Measurements from ENCODE around the gene LRTM1. TPM values are rescaled to one million over a fixed set of nuclear protein-coding genes. Genes with fewer than 3 reads are reported as not detected.

The LRTM1 gene
- total RNA-seq, 2 experiments from 2014 or later, result not detected

DNA sequence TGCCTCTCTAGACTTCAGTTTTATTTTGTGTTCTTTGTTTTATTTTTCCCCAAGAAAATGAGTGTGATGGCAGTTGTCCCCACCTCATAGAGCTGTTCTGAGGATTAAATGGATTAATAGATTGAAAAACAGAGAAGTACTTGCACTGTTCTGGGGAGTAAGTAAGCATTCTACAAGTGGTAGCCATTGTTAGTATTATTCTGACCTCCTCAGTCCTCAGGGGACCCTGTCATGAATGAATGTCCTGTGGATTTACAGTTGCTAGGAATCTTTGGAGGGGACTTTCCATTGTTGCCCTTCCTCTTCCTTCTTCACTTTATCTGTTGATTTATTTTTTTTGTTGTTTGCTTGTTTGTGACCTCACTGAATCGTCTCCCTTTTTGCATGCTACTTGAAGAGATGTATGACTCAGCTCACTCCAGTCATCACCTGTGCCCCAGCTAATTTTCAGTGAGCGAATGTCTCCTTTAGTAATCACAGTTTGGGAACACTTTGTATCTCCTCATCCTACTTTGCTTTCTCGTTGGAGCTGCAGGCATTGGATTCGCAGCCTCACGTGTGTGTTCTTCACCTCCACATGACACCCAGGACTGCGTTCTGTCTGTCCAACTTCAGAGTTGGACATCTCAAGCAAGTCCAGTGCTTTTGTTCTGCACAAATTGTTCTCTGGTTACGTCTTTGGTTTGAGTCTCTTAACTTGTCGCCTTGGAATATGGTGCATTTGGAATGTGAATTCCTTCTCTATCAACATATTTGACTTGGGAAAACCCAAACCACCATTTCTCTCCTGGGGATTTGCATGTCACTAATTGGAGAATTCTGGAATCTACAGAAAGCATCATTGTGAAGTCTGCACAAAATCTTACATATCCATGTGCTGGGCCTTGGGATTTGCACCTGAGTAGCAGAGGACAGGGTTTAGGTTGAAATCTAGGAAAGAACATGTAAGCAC, 54.5 kb downstream of the LRTM1 start:
- POLR2A ChIA-PET, result no interaction called here
- H3K4me3 Mint-ChIP-seq, result no peak overlapping the region
- peaks cover 7% of the 10 kb centered on the region for H3K9me3 Mint-ChIP-seq
- CTCF ChIA-PET, result no interaction called here
- H3K27ac Mint-ChIP-seq, result no peak overlapping the region
- H3K27me3 Mint-ChIP-seq, result no peaks in the 10 kb centered on the region
- H3K4me1 Mint-ChIP-seq, result no peaks in the 10 kb centered on the region
- no peak for DNase-seq
- H3K36me3 Mint-ChIP-seq (ENCODE audit: low read depth), result no peaks in the 10 kb centered on the region

- Mint-ChIP-seq H3K27me3 (no peaks in the 10 kb centered on the region), H3K36me3 (ENCODE audit: low read depth) (no peaks in the 10 kb centered on the region), H3K4me1 (no peaks in the 10 kb centered on the region), H3K4me3 (no peak overlapping the region), H3K27ac (no peak overlapping the region), H3K9me3 (peaks cover 6% of the 10 kb centered on the region)
- CTCF ChIA-PET, result no interaction called here
- DNase-seq, result no peak
- POLR2A ChIA-PET, result no interaction called here
Measured at GRCh38 chr3:54871867-54872266, 56.0 kb downstream of the LRTM1 start.

GRCh38 chr3:54870423-54870822, 57.4 kb downstream of the LRTM1 start:
- CTCF ChIA-PET, result no interaction called here
- H3K9me3 Mint-ChIP-seq, result peaks cover 3% of the 10 kb centered on the region
- no peak overlapping the region for H3K4me3 Mint-ChIP-seq
- no peak overlapping the region for H3K27ac Mint-ChIP-seq
- no peaks in the 10 kb centered on the region for H3K36me3 Mint-ChIP-seq (ENCODE audit: low read depth)
- H3K4me1 Mint-ChIP-seq, result no peaks in the 10 kb centered on the region
- DNase-seq, result no peak
- POLR2A ChIA-PET, result no interaction called here
- H3K27me3 Mint-ChIP-seq, result no peaks in the 10 kb centered on the region

Measured in activated CD4-positive, alpha-beta memory T cell treated with anti-CD3 and anti-CD28 coated beads, Interleukin-2, amount 10 ng/mL, durations not matched to agents 7 days and 5 days (primary cell).